KOPT-K1 (cell line): ENCODE measurements around the gene GDF11.
"Not testable (repeated sequence)": the region's sequence is repeated elsewhere in the genome, so short reads cannot be mapped to it uniquely, and the experiment has no call there.

ENCODE experiments used
- H3K27ac ChIP-seq: fragments of 200-600 bp; sonication (generic); 2 replicates; pipeline ENCODE4 v1.5.1; 2016; ENCODE audit warnings: antibody characterized with exemption, mild to moderate bottlenecking, low read depth, low read length; ENCODE audit not compliant: poor library complexity, severe bottlenecking
- H3K36me3 ChIP-seq: fragments of 200-600 bp; sonication (generic); 2 replicates; pipeline ENCODE4 v1.5.1; 2017; ENCODE audit warnings: antibody characterized with exemption, mild to moderate bottlenecking, low read length, moderate library complexity; ENCODE audit not compliant: insufficient read depth
- H3K9me3 ChIP-seq: fragments of 200-600 bp; sonication (generic); 2 replicates; pipeline ENCODE4 v1.5.1; 2017; ENCODE audit warnings: antibody characterized with exemption, low read length, mild to moderate bottlenecking; ENCODE audit not compliant: insufficient read depth, poor library complexity, severe bottlenecking

GDF11 gene

GRCh38 chr12:55741931-55742680 is 816 bp upstream of the GDF11 start:
- H3K27ac ChIP-seq: peak overlapping the region; percentile 48
- no peaks in the 10 kb centered on the region for H3K9me3 ChIP-seq
- H3K36me3 ChIP-seq: peaks cover 8% of the 10 kb centered on the region; the same call in 1 of the 2 replicates

- peaks cover 23% of the 10 kb centered on the region; the same call in 1 of the 2 replicates for H3K36me3 ChIP-seq
- H3K27ac ChIP-seq: peak overlapping the region; percentile 70
- H3K9me3 ChIP-seq: no peaks in the 10 kb centered on the region
Measured at GRCh38 chr12:55743406-55744339, 751 bp downstream of the GDF11 start.

DNA sequence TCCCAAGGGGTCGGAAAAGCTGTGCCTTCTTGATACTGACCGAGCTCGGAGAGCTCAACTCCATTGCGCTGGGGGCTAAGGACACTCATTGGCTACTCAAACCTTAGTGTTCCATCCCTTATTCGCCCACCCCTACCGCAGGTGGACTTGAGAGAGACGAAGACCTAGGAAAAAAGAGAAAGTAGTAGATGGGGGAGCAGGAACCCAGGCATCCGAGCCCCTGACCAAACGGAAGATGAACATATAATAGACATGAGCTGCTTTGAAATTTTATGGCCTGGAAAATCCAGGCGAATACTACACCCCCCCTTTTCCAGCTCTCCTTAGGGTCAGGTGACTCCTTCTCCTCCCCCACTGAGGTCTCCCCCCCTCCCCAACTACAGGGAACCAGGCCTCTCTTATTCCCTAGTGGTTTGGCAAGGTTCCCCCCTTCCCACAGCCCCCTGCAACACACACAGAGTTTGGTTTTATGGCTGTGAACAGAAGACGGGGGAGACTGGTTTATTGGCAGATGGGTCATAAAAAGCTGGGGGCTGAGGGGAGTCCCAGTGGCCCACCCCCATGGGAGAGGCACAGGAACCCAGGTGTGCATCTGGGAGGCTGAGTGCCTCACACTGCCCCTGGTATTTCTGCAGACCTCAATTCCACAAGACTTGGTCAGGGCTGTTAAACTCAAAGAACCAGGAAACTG is 1.6 kb downstream of the GDF11 start:
- peak overlapping the region; percentile 70 for H3K27ac ChIP-seq
- peaks cover 32% of the 10 kb centered on the region for H3K36me3 ChIP-seq
- H3K9me3 ChIP-seq: no peaks in the 10 kb centered on the region

DNA sequence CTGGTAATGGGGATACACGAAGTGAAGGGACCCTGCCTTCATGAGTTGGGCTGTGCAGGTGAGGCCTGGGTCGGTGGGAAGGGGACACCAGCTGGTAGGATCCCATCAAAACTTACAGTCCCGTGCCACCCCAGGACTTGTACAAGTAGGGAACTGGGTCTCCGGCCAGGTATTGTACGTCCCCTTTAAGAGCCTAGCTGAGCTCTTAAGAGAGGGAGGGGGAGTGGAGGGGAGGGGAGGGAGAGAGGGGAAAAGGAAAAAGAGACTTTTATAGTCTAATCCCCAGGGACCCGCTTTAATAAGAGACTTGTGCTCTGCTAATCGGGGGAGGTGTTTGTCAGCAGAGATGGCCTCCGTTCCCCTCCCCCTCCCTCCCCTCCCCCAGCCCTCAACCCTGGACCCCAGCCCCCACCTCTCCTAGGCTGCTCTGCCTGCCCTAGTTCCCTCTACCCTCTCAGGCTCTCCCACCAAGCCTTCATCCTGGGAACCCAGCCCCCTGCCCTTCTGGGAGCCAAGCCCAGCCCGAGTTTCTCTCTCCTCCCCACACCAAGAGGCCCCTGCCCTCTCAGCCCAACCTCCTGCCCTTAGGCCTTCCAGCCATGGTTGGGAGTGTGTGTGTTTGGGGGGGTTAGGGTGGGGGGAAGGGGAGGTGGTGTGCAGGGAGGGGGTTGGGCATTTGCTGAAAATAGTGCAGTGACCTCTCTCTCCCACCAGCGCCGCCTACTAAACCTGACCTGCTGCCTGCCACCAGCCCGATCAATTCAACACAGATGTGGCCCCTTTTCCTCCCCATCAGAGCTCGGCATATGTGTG is 2.6 kb downstream of the GDF11 start:
- H3K27ac ChIP-seq: peak overlapping the region; percentile 70
- H3K9me3 ChIP-seq: no peaks in the 10 kb centered on the region
- H3K36me3 ChIP-seq: peaks cover 42% of the 10 kb centered on the region

DNA sequence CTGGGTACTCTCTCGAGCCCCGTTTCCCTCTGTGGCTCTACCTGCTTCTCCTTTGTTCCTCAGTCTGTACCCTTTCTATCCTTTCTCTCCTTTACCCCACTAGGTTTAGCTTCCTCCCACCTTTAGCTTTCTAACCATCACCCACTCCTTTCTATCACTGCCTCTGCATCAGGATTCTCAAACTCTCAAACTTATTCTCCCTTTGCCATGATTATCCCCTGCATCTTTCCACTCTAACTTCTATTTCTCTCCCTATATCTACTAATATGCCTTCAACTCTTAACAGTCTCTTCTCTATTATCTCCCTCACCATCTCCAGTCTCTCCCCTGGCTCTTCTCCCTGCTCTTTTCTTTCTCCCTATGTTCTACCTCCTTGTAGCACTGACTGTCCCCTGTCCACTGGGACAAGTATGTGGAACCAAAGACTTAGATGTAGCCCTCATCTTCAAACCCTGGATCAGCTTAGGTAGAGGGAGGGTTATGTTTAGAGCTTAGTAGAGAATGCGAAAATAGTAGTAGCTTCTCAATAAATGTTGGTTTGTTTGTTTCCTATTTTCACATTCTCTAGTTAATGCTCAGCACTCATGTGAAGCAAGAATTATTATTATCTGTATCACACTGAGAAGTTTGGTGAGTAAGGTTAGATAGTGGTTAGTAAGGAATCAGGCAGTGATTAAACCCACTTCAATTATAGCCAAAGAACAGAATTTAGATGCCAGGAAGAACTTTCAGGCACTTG is 3.4 kb downstream of the GDF11 start:
- Histone ChIP-seq H3K36me3 (peaks cover 50% of the 10 kb centered on the region), H3K9me3 (no peaks in the 10 kb centered on the region), H3K27ac (no peak overlapping the region)

- Histone ChIP-seq H3K36me3 (peaks cover 55% of the 10 kb centered on the region), H3K9me3 (no peaks in the 10 kb centered on the region), H3K27ac (no peak overlapping the region)
Measured at GRCh38 chr12:55746913-55747231, 4.0 kb downstream of the GDF11 start.

GRCh38 chr12:55748230-55748993 is 5.5 kb downstream of the GDF11 start:
- H3K27ac ChIP-seq: no peak overlapping the region
- H3K9me3 ChIP-seq: no peaks in the 10 kb centered on the region
- H3K36me3 ChIP-seq: peaks cover 71% of the 10 kb centered on the region

DNA sequence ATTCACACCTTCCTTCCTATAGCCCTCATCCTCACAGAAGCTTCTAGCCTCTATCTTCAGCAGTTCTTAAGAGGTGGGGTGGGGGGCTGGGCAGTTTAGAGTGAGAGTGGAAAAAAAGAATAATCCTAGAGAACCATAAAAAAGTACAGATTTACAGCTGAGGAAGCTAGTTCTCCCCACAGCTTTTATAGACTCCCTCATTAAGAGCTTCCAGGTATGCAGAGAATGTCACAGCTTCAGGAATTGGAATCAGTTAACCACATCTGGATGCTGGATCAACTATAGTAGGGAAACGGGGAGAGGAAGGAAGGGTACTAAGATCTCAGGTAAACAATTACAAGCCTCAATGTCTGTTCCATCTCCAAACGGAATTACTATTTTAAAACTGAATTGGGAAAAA is 12.3 kb downstream of the GDF11 start:
- Histone ChIP-seq H3K36me3 (peaks cover 100% of the 10 kb centered on the region), H3K9me3 (no peaks in the 10 kb centered on the region), H3K27ac (no peak overlapping the region)

DNA sequence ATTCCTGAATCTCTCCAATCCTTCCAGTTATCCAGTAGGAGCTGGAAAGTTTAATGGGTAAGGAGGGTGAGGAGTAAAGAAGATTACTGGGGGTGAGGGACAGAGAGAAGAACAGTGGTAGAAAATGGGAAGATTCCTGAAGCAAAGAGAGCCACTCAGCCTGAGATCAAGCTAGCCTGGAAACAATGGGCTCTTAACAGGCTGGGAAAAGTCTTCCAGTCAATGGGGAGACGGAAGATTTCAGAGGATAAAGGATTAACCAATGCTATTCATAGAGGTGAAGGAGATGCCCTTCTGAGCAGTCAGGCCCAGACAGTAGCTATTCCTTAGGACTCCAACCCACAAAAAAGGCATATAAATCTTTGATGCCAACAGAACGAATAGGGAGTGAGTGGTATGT is 14.8 kb downstream of the GDF11 start:
- H3K36me3 ChIP-seq: peaks cover 100% of the 10 kb centered on the region
- H3K27ac ChIP-seq: no peak overlapping the region
- H3K9me3 ChIP-seq: no peaks in the 10 kb centered on the region

- H3K36me3 ChIP-seq: peaks cover 100% of the 10 kb centered on the region
- not testable (repeated sequence) for H3K27ac ChIP-seq, H3K9me3 ChIP-seq
Measured at GRCh38 chr12:55758575-55758974, 15.7 kb downstream of the GDF11 start.

DNA sequence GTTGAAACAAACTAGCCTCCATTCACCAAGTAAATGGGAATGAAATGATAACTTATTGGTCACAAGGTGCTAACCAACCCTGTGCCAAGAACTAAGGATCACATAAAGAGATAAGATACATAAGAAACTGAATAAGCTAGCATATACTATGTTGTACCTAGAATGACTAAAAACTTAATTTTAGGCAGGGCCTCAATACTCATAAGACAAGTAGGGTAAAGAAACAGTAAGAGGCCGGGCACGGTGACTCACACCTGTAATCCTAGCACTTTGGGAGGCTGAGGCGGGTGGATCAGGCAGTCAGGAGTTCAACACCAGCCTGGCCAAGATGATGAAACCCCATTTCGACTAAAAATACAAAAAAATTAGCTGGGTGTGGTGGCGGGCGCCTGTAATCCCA is 17.7 kb downstream of the GDF11 start:
- H3K9me3 ChIP-seq: no peaks in the 10 kb centered on the region
- peaks cover 98% of the 10 kb centered on the region for H3K36me3 ChIP-seq
- no peak overlapping the region for H3K27ac ChIP-seq

- Histone ChIP-seq H3K9me3 (no peaks in the 10 kb centered on the region), H3K27ac (no peak overlapping the region), H3K36me3 (peaks cover 97% of the 10 kb centered on the region)
Measured at GRCh38 chr12:55762646-55763045, 19.7 kb downstream of the GDF11 start.

DNA sequence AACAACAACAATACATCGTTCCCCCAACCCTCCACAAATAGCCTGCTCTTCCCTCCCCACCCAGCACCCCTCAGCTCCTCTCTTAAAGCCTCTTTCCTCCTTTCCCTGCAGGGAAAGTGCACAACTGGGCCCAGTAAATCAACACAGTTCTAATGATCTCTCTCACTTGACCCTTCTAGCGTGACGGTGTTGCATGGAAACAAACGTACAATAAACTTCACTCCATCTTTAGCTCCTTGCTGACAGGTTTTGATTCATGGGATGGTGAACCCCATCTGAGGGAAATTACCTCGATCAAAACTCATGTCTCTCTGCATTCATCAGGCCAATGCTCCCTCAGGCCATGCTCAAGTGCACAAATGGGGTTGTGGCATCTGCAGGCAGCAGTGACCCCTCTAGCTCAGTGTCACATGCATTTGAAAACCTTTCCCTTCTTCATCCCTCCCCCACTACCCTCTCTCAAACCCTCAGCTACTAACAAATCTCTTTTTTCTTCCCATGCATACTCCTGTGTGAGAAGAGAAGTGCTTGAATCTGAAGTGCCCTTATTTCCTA is 22.9 kb downstream of the GDF11 start:
- Histone ChIP-seq H3K27ac (no peak overlapping the region), H3K36me3 (peaks cover 90% of the 10 kb centered on the region)

More for the DNA sequence above, 22.9 kb downstream of the GDF11 start:
- no peaks in the 10 kb centered on the region for H3K9me3 ChIP-seq
